DMS 273 (cell line): ENCODE results near the gene EHBP1L1.

Experiments
- DNase-seq: peaks from one replicate; lab custom pipeline; 2025; ENCODE audit not compliant: unreplicated experiment; lab: John Stamatoyannopoulos, UW

The EHBP1L1 gene

DNA sequence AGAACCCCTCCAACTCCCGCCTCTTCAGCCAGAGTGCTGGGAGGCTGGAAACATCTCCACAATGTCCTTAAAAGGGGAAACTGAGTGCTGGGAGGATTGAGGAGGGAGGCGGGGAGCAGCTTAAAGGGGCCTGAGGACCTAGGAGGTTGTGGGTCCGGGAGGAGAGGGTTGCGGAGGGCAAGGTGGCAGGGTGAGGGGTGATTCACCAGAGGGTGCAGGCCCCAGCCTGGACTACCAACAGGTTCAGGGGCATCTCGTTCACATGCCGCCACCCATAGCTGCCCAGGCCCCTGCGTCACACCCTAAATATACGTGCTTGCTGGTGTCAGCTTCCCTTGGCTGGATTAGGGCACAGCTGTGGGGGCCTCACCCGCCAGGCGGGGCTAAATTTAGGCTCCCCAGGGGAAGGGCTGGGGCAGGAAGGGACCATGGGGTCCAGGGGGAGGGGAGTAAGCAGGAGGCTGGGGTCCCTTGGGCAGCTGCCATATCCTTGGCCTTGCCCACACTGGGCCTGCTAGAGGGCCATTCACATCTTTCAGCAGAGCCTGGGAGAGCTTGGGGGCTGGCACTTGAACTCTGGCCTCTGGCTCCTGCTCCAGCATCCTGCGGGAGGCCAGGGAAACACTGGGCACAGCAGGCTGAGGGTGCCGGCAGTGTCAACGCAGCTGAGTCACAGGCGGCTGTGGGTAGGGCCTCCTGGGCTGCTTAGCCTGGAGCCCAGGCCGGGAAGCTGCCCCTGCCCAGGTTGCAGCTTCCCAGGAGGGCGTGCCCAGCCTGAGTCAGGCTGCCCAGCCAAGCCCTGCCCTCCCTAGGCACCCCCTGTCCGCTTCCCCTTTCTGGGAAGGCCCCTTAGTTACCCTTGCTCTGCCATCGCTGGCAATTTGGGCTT, 1.3 kb downstream of the EHBP1L1 start:
- no peak for DNase-seq

DNA sequence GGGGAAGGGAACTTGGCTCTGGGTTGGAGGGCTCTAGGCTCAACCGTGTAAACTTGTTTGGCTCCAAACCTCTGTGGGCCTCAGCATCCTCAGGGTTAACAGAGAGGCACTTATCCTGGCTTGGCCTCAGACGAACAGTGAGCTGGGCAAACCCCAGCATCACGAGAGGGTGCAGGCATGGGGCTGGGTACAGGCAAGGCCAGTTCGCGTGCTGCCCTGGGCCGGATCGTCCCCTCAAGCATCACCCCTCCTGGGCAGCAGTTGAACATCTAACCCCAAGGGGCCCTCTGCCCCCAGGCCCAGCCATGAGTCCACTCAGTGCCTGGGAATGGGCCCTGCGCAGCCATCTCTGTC, 1.9 kb downstream of the EHBP1L1 start:
- DNase-seq, result no peak

DNA sequence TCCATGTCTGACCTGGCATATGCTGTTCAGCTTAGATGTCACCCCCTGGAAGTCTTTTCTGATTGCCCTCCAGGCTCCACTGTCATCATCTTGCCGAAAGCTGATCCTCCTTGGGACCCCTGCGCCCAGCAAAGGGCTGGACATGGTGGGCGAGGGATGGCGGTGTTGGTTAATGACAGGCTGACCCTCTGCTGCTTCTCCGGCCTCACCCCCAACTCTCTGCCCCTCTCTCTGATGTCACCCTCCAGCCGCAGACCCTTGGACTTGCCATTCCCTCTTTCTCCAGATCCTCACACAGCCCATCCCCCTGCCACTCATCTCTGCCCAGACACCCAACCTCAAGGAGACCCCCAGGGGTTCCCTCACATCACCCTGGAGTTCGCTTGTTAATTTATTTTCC, 2.3 kb downstream of the EHBP1L1 start:
- no peak for DNase-seq

DNA sequence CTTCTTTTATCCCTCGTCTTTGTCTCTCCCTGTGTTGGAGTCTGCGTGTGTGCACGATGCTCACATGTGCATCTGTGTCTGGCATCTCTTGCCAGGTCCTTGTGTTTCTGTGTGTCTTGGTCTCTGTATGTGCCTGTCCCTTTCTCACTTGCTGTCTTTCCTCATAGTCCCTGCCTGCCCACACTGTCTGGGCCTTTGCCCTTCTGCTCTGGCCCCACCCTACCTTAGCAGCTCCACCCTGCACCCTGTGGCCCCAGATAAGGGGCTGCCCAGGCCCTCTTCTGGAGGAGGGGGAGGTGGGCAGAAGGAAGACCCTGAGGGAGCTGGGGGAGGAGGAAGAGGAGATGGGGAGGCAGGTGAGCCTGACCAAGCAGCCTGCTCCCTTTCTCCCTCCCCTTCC, 2.8 kb downstream of the EHBP1L1 start:
- no peak for DNase-seq

DNA sequence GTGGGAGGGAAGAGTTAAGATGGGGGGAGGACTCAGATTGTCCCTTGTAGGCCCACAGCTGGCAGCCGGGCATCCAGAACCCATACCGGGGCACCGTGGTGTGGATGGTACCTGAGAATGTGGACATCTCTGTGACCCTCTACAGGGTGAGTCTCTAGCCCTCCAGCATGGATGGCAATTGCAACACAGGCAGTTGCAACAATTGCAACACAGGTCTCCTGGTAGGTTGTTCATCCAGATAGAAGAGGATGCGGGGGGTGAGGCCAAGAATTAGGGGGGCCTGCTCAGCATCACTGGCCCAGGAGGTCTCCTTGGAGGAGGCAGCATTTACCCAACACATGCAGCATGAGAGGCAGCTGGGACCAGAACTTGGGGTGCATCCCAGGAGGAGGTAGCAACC, 3.4 kb downstream of the EHBP1L1 start:
- no peak for DNase-seq

DNA sequence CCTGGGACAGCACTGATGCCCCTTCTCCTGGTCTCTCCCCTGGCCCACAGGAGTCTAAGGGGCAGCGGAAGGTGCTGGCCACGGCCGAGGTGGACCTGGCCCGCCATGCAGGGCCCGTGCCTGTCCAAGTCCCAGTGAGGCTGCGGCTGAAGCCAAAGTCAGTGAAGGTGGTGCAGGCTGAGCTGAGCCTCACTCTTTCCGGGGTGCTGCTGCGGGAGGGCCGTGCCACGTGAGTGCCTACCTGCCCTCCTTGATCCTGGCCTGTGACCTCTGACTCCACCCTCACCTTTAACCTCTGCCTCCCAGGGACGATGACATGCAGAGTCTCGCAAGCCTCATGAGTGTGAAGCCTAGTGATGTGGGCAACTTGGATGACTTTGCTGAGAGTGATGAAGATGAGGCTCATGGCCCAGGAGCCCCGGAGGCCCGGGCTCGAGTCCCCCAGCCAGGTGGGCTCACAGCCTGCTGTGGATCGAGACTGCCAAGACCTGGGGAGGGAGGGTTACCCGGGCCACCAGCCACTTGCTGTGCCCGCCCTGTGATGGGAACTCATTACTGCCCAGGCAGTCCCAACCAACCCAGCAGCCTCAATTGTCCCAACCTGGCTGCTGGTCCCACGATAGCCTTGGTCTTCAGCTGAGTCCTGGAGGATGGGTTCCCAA, 4.3 kb downstream of the EHBP1L1 start:
- no peak for DNase-seq

DNA sequence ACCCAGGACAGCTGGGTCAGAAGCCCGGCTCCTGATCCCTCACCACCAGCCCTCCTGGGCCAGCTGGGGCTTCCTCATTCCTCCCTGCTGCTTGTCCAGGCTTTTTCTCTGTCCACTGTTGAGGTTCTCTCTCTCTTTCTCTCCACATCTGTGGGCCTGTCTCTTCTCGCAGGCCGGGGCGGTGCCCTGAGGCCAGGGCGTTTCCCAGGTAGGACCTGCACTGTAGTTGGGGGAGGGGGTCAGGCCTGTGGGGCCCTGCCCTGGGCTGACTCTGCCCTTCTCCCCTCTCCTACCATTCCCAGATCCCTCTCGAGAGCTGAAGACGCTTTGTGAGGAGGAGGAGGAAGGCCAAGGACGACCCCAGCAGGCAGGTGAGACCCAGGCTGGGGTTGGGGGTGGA, 4.9 kb downstream of the EHBP1L1 start:
- DNase-seq, result no peak

DNA sequence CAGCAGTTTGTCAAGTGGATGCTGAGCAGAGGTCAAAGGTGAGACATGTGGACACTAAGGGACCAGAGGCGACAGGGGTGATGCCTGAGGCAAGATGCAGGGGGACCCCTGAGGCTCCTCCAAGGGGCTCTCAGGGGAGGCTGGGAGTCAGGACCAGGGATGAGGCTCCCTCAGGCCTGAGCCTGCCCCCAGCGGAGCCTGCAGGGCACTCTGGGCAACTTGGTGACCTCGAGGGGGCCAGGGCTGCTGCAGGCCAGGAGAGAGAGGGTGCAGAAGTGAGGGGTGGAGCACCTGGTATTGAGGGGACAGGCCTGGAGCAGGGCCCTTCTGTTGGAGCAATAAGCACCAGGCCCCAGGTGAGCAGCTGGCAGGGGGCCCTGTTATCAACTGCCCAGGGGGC, 6.1 kb downstream of the EHBP1L1 start:
- no peak for DNase-seq

DNA sequence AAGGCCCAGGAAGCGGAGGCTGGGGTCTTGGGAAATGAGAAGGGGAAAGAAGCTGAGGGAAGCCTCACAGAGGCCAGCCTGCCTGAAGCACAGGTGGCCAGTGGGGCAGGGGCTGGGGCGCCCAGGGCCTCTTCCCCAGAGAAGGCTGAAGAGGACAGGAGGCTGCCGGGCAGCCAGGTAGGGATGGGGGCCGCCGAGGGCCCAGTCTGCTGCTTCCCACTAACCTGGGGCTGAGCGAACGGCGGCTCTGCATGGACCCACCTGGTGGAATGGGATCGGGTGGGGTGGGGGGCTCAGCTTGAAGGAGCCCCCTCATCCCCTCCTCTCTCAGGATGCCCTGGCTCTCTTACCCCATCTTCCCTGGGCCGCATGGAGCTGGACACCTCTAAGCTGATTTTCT, 7.7 kb downstream of the EHBP1L1 start:
- no peak for DNase-seq

DNA sequence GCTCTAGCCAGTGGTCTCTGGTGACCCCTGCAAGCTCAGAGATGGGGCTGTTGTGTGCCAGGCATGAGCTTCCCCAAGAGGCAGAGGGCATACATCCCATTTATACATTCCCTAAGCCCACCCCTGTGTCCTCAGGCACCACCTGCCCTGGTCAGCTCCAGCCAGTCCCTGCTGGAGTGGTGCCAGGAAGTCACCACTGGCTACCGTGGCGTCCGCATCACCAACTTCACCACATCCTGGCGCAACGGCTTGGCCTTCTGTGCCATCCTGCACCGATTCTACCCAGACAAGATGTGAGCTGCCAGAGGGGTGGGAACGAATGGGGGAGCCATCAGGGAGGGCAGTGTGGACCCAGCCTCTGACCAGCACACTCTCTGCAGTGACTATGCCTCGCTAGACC, 8.3 kb downstream of the EHBP1L1 start:
- DNase-seq, result no peak

DNA sequence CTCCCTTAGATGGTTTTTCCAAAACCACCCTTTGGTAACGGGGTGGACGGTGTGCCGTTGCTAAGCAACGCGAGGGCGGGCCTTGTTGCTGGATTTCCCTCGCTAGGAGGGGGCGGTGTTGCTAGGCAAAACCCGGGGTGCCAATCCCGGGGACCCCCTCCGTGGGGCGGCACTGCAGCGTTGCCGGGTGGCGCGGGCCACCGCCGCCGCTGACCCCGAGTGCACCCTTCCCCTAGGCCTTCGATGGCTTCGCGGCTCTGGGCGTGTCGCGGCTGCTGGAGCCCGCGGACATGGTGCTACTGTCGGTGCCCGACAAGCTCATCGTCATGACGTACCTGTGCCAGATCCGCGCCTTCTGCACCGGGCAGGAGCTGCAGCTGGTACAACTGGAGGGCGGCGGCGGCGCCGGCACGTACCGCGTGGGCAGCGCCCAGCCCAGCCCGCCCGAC, 8.9 kb downstream of the EHBP1L1 start:
- no peak for DNase-seq

DNA sequence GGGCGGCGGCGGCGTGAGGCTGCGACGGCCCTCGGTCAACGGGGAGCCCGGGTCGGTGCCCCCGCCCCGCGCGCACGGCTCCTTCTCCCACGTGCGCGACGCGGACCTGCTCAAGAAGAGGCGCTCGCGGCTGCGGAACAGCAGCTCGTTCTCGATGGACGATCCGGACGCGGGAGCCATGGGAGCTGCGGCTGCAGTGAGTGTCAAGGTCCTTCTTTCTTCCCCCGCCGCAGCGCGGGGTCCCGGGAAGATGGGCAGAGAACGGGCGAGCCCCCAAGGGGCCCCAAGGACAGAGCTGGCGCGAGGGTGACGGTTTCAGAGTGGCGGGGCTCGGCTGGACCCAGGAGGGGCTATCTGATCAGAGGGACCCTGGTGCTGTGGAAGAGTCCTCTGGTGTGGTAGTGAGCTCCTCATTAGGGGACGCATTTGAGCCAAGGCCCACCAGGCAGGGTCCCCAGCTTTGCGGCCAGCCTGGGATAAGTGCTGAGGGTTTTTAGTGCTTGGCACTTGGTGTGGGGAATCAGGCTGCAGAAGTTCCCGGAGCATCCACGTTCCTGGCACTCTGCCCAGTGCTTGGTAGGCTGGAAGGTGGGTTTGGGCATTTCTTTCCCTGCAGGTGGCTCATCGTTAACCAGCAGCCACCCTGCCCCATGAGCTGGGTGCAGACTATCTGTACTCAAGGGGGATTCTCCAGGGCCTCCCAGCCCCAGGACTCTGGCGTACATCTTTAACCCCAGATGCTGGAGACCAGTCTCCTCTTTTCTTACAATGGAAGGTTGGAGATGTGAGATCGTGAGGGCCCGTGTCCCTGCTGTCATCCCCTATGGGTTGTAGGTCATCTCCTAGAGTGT, 9.8 kb downstream of the EHBP1L1 start:
- no peak for DNase-seq

DNA sequence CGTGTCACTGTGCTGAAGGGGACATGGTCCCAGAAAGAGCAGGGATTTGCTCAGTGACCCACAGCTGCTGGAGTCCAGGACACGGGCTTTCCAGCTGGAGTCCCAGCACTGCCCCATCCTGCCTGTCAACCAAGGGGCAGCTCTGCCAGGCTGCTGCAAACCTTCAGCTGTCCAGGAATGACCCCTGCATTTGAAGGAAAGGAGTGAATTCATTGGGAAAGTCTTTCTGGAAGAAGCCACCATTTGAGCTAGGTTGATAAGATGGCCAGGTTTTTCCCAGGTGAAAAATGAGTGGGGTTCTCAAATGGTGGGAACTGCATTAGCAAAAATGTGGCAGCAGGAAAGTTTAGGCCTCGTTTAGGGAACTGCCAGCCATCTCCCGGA, 10.4 kb downstream of the EHBP1L1 start:
- DNase-seq, result no peak

DNA sequence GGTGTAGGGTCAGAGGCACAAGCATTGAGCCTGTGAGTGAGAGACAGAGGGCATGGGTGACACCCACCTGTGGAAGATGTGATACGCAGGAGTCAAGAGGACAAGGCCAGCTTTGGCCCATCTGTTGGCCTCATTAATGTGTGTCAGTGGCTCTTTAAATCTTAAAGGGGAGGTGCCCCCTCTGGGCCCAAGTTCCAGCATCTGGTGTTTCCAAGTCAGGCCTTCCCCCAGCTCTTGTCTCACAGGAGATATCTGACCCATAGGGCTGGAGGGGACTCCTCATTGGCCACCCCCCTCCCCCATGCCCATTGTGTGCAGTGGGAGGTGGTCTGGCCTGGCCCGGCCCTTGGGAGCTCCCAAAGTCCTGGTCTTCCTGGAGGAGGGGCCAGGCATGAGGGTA, 10.8 kb downstream of the EHBP1L1 start:
- DNase-seq, result peak; percentile 85

DNA sequence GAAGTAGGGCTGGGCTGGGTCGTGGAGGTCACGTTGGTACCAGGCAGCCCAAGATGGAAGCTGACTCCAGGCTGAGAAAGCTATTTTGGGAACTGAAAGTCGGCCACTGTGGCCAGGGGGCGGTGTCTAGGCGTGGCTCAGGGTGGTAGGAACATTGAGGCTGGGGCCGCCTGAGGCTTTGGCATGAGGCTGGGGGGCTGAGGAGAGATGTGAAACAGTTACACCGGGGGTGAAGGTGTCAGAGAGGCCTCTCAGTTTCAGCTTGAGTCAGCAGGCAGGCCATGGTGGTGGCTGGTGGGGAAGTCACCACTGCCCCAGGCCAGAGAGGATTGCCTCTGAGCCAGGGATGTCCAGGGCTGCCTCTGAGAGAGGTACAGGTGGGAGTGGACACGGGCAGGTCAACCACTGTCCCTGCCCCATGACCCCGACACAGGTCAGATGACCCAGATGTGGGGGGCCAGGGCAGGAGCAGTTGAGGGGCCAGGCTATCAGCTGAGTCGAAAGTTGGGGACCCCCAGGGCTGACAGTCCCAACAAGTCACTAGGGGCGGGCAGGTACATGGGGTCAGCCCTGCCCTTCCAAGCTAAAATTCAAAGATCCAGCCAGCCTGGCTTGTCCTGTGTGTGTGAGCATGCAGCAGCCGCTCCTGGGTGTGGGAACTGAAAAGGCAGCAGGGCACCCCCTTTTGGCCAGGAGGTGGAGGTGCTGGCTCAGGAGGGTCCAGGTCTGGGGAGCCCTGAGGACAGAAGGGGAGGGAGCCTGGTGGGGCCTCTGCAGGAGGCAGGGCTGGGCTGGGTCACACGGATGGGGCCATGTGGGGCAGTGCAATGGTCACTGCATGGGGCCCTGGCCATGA, 12.6 kb downstream of the EHBP1L1 start:
- peak; percentile 76 for DNase-seq

DNA sequence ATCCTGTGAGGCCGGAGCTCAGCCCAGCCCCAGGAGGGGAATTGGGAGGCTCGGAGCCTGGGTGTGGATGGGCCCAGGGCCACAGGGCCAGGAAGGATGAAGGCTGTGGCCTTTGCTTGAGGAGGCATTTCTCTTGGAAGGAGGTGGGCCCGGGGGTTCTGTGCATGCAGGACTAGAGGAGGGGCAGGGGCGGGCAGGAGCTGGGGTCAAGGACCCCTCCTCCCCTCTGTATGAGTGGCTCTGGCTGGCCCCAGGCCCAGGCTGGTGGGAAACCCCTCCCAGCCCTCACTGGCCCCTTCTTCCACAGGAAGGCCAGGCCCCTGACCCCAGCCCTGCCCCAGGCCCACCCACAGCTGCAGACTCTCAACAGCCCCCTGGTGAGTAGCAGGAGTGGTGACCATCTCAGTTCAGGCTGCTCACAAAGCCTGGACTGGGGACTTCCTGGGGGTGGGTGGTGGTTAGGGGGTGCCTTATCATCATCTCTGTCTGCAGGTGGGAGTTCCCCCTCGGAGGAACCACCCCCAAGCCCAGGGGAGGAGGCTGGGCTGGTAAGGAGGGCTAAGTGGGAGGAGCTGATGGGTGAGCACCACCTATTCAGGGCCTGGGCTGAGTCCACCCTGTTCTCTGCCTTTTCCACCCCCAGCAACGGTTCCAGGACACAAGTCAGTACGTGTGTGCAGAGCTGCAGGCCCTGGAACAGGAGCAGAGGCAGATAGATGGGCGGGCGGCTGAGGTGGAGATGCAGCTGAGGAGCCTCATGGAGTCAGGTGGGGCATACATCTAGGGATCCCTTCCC, 13.8 kb downstream of the EHBP1L1 start:
- no peak for DNase-seq

DNA sequence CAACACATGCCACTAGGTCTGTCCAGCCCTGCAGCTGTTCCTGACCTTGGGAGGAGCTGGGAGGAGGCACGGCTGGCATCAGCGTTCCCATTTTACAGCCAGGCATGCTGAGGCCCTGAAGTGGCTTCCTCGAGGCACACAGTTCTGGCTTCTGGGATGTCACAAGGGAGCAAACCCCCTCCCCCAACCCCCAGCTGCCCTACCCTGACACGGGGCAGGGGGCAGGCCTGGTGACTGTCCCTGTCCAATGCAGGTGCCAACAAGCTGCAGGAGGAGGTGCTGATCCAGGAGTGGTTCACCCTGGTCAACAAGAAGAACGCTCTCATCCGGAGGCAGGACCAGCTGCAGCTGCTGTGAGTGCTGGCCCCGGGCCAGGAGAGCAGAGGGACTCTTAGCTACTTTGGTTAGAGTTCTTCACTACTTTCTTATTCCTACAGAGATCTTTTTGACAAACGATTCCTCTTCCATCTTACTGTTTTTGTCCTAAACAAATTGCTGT, 14.4 kb downstream of the EHBP1L1 start:
- DNase-seq, result peak; percentile 84

DNA sequence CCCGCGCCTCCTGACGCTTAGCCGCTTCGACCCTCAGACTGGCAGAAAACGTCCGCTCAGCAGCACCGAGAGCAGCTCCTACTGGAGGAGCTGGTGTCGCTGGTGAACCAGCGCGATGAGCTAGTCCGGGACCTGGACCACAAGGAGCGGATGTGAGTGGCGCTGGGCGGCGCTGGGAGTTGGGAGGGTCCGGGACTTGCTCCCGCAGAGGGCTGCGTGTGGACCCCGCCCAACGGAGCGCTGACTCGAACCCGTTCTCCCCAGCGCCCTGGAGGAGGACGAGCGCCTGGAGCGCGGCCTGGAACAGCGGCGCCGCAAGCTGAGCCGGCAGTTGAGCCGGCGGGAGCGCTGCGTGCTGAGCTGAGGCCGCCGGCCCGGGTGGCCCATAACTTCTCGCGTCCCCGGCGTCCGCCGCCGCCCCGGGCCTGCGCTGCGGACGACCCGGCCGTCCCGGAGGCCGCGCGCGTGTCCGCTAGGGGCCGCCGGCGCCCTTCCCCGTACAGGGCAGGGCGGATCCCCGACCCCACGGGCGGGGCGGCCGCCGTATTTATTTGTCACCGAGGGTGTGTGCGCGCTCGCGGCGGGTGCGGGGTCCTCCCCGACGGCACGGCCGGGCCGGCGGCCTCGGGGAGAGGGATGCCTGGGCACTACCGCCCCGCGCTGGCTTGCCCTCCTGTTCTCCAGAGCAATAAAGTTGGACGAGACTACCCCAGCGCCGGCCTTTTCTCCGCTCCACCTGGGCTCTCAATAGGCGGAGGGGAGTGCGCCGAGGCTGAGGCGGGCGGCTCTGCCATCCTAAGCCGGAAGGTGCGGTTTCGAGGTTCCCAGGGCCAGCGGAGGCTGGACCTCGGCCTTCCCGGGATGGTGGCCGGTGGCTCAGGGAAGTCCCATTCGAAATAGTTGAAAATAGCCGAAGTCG, 16.3 kb downstream of the EHBP1L1 start:
- DNase-seq, result no peak
